Neural progenitor cell (in vitro differentiated cells): ENCODE data around the gene HOXD3. TPM values are rescaled to one million over a fixed set of nuclear protein-coding genes. Genes with fewer than 3 reads are reported as not detected.

ENCODE experiments used
- DNase-seq: peaks from one replicate; pipeline ENCODE4 v3.0.0-alpha.2; 2016; ENCODE audit warnings: low spot score
- H2AFZ ChIP-seq: fragments of 200-600 bp; sonication (generic); replicated peaks from 2 replicates; pipeline ENCODE4 v1.6.1; 2016; ENCODE audit warnings: antibody characterized with exemption
- H3F3A ChIP-seq: fragments of 200-600 bp; sonication (generic); 2 replicates; pipeline ENCODE4 v1.6.1; 2016; ENCODE audit warnings: antibody characterized with exemption, low read depth
- H3K27ac ChIP-seq: fragments of 200-600 bp; sonication (generic); 2 replicates; pipeline ENCODE4 v1.5.1; 2016; ENCODE audit warnings: mild to moderate bottlenecking
- H3K27me3 ChIP-seq: fragments of 200-600 bp; sonication (generic); 2 replicates; pipeline ENCODE4 v1.6.1; 2016; ENCODE audit warnings: mild to moderate bottlenecking, moderate library complexity
- H3K36me3 ChIP-seq: fragments of 200-600 bp; sonication (generic); 2 replicates; pipeline ENCODE4 v1.5.1; 2016
- H3K4me1 ChIP-seq: fragments of 200-600 bp; sonication (generic); 2 replicates; pipeline ENCODE4 v1.6.1; 2016; ENCODE audit warnings: mixed run types
- H3K4me2 ChIP-seq: fragments of 200-600 bp; sonication (generic); 2 replicates; pipeline ENCODE4 v1.6.1; 2016
- H3K4me3 ChIP-seq: fragments of 200-600 bp; sonication (generic); 2 replicates; pipeline ENCODE4 v1.5.1; 2016
- H3K79me2 ChIP-seq: fragments of 200-600 bp; sonication (generic); 2 replicates; pipeline ENCODE4 v1.6.1; 2016; ENCODE audit warnings: low read depth
- H3K9ac ChIP-seq: fragments of 200-600 bp; sonication (generic); 2 replicates; pipeline ENCODE4 v1.6.1; 2016
- H3K9me3 ChIP-seq: fragments of 200-600 bp; sonication (generic); 2 replicates; pipeline ENCODE4 v1.5.1; 2016; ENCODE audit warnings: low read depth
- H4K20me1 ChIP-seq: fragments of 200-600 bp; sonication (generic); 2 replicates; pipeline ENCODE4 v1.6.1; 2016; ENCODE audit warnings: low read depth
- H3K27ac Mint-ChIP-seq: 3 replicates; pipeline ENCODE4 v1.8.0; 2021; ENCODE audit warnings: mixed read lengths
- H3K27me3 Mint-ChIP-seq: 2 replicates; pipeline ENCODE4 v1.8.0; 2022; ENCODE audit warnings: low read depth, mild to moderate bottlenecking, inconsistent platforms, moderate library complexity, mixed read lengths; ENCODE audit not compliant: insufficient read depth
- H3K36me3 Mint-ChIP-seq: 3 replicates; pipeline ENCODE4 v1.8.0; 2021; ENCODE audit warnings: mixed read lengths
- H3K4me1 Mint-ChIP-seq: 3 replicates; pipeline ENCODE4 v1.8.0; 2021; ENCODE audit warnings: mixed read lengths
- H3K4me3 Mint-ChIP-seq: 3 replicates; pipeline ENCODE4 v1.8.0; 2021; ENCODE audit warnings: mild to moderate bottlenecking, moderate library complexity, mixed read lengths
- H3K9me3 Mint-ChIP-seq: 3 replicates; pipeline ENCODE4 v1.8.0; 2020; ENCODE audit warnings: mixed read lengths
- EZH2 ChIP-seq: fragments of 200-600 bp; sonication (generic); IDR thresholded peaks from 2 replicates; pipeline ENCODE4 v1.6.1; 2017; ENCODE audit warnings: antibody characterized with exemption, mild to moderate bottlenecking, moderate library complexity
- EZH2phosphoT487 ChIP-seq: fragments of 200-600 bp; sonication (generic); IDR thresholded peaks from 2 replicates; pipeline ENCODE4 v1.6.1; 2017; ENCODE audit warnings: antibody characterized with exemption
- total RNA-seq: library from RNA; depleted of rRNA; stranded (reverse); fragments of >200 nt; gene quantifications from 2 replicates; pipeline ENCODE4 v1.2.3, GENCODE V29; 2015; ENCODE audit warnings: low replicate concordance
- TF ChIP-seq, protein P1 (sequence below): fragments of 200-600 bp; sonication (generic); IDR thresholded peaks from 2 replicates; pipeline ENCODE4 v1.5.1; 2017; ENCODE audit warnings: antibody characterized with exemption, mild to moderate bottlenecking

The HOXD3 gene
- total RNA-seq, 1 donor from 2014 or later = not detected

GRCh38 chr2:176175709-176176607 lies 18.9 kb downstream of the HOXD3 start:
- Histone ChIP-seq H3K4me3 (no peak overlapping the region), H3F3A (peaks cover 15% of the 10 kb centered on the region), H3K9me3 (no peaks in the 10 kb centered on the region), H2AFZ (no peak overlapping the region), H3K36me3 (no peaks in the 10 kb centered on the region), H3K79me2 (no peaks in the 10 kb centered on the region), H3K4me2 (no peak overlapping the region), H3K9ac (no peak overlapping the region), H4K20me1 (peaks cover 93% of the 10 kb centered on the region), H3K27ac (no peak overlapping the region), H3K4me1 (peaks cover 12% of the 10 kb centered on the region), H3K27me3 (peaks cover 100% of the 10 kb centered on the region)
- H3K27me3 Mint-ChIP-seq = peaks cover 88% of the 10 kb centered on the region
- no peak overlapping the region for H3K27ac Mint-ChIP-seq
- peak overlapping the region; percentile 64 for H3K4me3 Mint-ChIP-seq
- peaks cover 2% of the 10 kb centered on the region for H3K36me3 Mint-ChIP-seq
- no peak for DNase-seq
- peaks cover 25% of the 10 kb centered on the region for H3K4me1 Mint-ChIP-seq
- no peak for TF ChIP-seq EZH2
- TF ChIP-seq, protein P1, sequence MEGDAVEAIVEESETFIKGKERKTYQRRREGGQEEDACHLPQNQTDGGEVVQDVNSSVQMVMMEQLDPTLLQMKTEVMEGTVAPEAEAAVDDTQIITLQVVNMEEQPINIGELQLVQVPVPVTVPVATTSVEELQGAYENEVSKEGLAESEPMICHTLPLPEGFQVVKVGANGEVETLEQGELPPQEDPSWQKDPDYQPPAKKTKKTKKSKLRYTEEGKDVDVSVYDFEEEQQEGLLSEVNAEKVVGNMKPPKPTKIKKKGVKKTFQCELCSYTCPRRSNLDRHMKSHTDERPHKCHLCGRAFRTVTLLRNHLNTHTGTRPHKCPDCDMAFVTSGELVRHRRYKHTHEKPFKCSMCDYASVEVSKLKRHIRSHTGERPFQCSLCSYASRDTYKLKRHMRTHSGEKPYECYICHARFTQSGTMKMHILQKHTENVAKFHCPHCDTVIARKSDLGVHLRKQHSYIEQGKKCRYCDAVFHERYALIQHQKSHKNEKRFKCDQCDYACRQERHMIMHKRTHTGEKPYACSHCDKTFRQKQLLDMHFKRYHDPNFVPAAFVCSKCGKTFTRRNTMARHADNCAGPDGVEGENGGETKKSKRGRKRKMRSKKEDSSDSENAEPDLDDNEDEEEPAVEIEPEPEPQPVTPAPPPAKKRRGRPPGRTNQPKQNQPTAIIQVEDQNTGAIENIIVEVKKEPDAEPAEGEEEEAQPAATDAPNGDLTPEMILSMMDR = no peak
- TF ChIP-seq EZH2phosphoT487 = no peak
- peaks cover 12% of the 10 kb centered on the region for H3K9me3 Mint-ChIP-seq

DNA sequence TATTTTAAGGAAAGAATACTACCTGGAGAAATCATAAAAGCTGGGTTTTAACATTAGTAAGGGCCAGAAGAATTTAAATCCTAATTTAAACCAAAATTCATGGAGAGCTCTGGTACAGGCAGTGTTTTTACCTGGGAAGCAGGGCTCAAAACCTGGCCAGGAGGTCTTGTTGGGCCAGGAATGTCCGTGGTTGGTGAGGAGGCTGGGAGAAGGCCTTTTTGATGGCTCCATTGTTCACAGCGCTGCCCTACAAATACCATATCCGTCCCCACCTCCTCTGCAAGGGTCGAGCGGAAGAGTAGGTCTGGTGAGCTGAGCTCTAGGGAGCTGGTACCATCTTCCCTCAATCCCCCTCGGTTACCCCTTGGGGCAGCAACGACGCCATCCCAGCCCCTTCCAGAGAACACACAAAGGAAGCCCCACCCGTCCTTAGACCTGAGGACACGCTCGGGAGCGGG lies 20.5 kb downstream of the HOXD3 start:
- Mint-ChIP-seq H3K4me1 (peaks cover 23% of the 10 kb centered on the region), H3K9me3 (peaks cover 9% of the 10 kb centered on the region), H3K27ac (no peak overlapping the region), H3K36me3 (peaks cover 2% of the 10 kb centered on the region), H3K4me3 (peak overlapping the region; percentile 7), H3K27me3 (peaks cover 85% of the 10 kb centered on the region)
- TF ChIP-seq EZH2phosphoT487 (no peak), EZH2 (no peak)
- TF ChIP-seq, protein P1 = no peak
- H3K36me3 ChIP-seq = no peaks in the 10 kb centered on the region
- peaks cover 83% of the 10 kb centered on the region for H4K20me1 ChIP-seq
- H3K9me3 ChIP-seq = no peaks in the 10 kb centered on the region
- H3F3A ChIP-seq = peaks cover 15% of the 10 kb centered on the region
- peak overlapping the region; percentile 71 for H3K4me2 ChIP-seq
- peaks cover 100% of the 10 kb centered on the region for H3K27me3 ChIP-seq
- H3K4me1 ChIP-seq = peaks cover 12% of the 10 kb centered on the region
- peak; percentile 52 for DNase-seq
- H3K27ac ChIP-seq = no peak overlapping the region
- H3K79me2 ChIP-seq = no peaks in the 10 kb centered on the region
- H3K4me3 ChIP-seq = peak overlapping the region; percentile 38
- H3K9ac ChIP-seq = no peak overlapping the region
- no peak overlapping the region for H2AFZ ChIP-seq

DNA sequence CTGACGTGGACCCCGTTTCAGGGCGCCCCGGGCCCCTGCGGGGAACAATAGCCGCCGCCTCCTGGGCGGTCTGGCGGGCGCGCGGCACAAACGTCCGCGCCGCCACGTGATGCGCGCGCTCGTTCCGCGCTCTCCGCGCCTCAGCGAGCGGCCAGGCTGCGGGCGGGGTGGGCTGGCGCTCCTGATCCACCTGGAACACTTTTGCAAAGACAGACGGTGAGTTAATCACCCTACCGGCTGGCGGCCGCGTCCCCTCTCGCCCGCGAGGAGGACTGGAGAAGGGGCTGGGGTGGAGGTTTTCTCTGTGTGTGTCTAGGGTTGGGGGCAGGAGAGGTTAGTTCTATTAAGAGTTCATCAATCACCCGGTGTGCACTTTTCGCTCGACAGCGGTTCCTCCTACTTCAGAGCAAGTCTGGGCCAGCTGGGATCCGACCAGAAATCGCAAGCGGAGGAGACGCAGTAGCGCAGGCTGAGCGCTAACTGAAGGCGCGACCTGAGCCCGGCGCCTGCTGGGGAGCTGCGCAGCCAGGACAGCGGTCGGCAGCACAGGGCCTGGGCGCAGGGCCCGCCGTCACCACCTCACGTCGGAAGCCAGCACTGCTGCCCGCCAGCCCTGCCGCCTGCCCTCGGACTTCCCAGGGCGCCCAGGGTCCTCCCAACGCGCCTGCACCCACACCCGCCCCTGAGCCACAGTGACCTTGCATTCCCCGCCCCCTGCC lies 21.1 kb downstream of the HOXD3 start:
- no peak overlapping the region for H3K27ac Mint-ChIP-seq
- H3K4me3 Mint-ChIP-seq = peak overlapping the region; percentile 63
- Histone ChIP-seq H3K4me2 (peak overlapping the region; percentile 71), H3K4me1 (peaks cover 12% of the 10 kb centered on the region), H3K27ac (no peak overlapping the region), H3F3A (peaks cover 15% of the 10 kb centered on the region), H3K27me3 (peaks cover 100% of the 10 kb centered on the region), H3K36me3 (no peaks in the 10 kb centered on the region), H2AFZ (no peak overlapping the region), H3K79me2 (no peaks in the 10 kb centered on the region), H3K9me3 (no peaks in the 10 kb centered on the region), H3K9ac (no peak overlapping the region), H4K20me1 (peaks cover 77% of the 10 kb centered on the region), H3K4me3 (peak overlapping the region; percentile 38)
- peaks cover 7% of the 10 kb centered on the region for H3K9me3 Mint-ChIP-seq
- peak; percentile 46 for DNase-seq
- peaks cover 22% of the 10 kb centered on the region for H3K4me1 Mint-ChIP-seq
- peaks cover 2% of the 10 kb centered on the region for H3K36me3 Mint-ChIP-seq
- peaks cover 85% of the 10 kb centered on the region for H3K27me3 Mint-ChIP-seq
- TF ChIP-seq, protein P1 = no peak
- TF ChIP-seq EZH2phosphoT487 (peak; percentile 95), EZH2 (peak; percentile 96)
